MM.1S (cell line): ENCODE measurements around the gene VPS9D1.

Experiments used
- DNase-seq: peaks from one replicate; pipeline ENCODE4 v3.0.0-alpha.2; 2015
- H2AFZ ChIP-seq: fragments of 300-600 bp; sonication (generic); 2 replicates; pipeline ENCODE4 v1.6.0; 2016; ENCODE audit warnings: antibody characterized with exemption, low read length
- H3F3A ChIP-seq: fragments of 300-600 bp; sonication (generic); 2 replicates; pipeline ENCODE4 v1.6.1; 2016; ENCODE audit warnings: mild to moderate bottlenecking, antibody characterized with exemption, low read length, moderate library complexity, mixed read lengths; ENCODE audit not compliant: insufficient read depth
- H3K27ac ChIP-seq: fragments of 300-600 bp; sonication (generic); 2 replicates; pipeline ENCODE4 v1.5.1; 2016; ENCODE audit warnings: mild to moderate bottlenecking, low read length
- H3K27me3 ChIP-seq: fragments of 300-600 bp; sonication (generic); replicated peaks from 2 replicates; pipeline ENCODE4 v1.6.0; 2016; ENCODE audit warnings: low read length; ENCODE audit not compliant: insufficient read depth
- H3K36me3 ChIP-seq: fragments of 300-600 bp; sonication (generic); replicated peaks from 2 replicates; pipeline ENCODE4 v1.6.1; 2016; ENCODE audit warnings: mild to moderate bottlenecking, low read length, mixed read lengths; ENCODE audit not compliant: insufficient read depth
- H3K4me1 ChIP-seq: fragments of 300-600 bp; sonication (generic); 2 replicates; pipeline ENCODE4 v1.6.1; 2016; ENCODE audit warnings: low read length, mixed read lengths
- H3K4me2 ChIP-seq: fragments of 300-600 bp; sonication (generic); 2 replicates; pipeline ENCODE4 v1.6.0; 2016; ENCODE audit warnings: low read depth, low read length
- H3K4me3 ChIP-seq: fragments of 300-600 bp; sonication (generic); 2 replicates; pipeline ENCODE4 v1.5.1; 2016; ENCODE audit warnings: low read length, mixed read lengths
- H3K79me2 ChIP-seq: fragments of 300-600 bp; sonication (generic); 2 replicates; pipeline ENCODE4 v1.6.1; 2016; ENCODE audit warnings: mixed run types, low read length, mixed read lengths
- H3K9ac ChIP-seq: fragments of 300-600 bp; sonication (generic); 2 replicates; pipeline ENCODE4 v1.6.1; 2016; ENCODE audit warnings: low read length, mixed read lengths
- H3K9me2 ChIP-seq: fragments of 300-600 bp; sonication (generic); replicated peaks from 2 replicates; pipeline ENCODE4 v1.6.1; 2016; ENCODE audit warnings: mild to moderate bottlenecking, low read length, mixed read lengths; ENCODE audit not compliant: insufficient read depth
- H3K9me3 ChIP-seq: fragments of 300-600 bp; sonication (generic); replicated peaks from 2 replicates; pipeline ENCODE4 v1.6.1; 2016; ENCODE audit warnings: mild to moderate bottlenecking, low read length, mixed read lengths; ENCODE audit not compliant: insufficient read depth
- H4K20me1 ChIP-seq: fragments of 300-600 bp; sonication (generic); 2 replicates; pipeline ENCODE4 v1.6.1; 2016; ENCODE audit warnings: mild to moderate bottlenecking, low read length, moderate library complexity, mixed read lengths; ENCODE audit not compliant: insufficient read depth
- CTCF ChIP-seq: fragments of 300-600 bp; sonication (generic); IDR thresholded peaks from 2 replicates; pipeline ENCODE4 v1.5.1; 2016; ENCODE audit warnings: antibody characterized with exemption, low read length, mixed read lengths
- EZH2 ChIP-seq: fragments of 300-600 bp; sonication (generic); optimal IDR thresholded peaks from 2 replicates; pipeline ENCODE3; 2017; ENCODE audit warnings: low read depth, mild to moderate bottlenecking, antibody characterized with exemption, low read length, mixed read lengths
- EZH2phosphoT487 ChIP-seq: fragments of 300-600 bp; sonication (generic); IDR thresholded peaks from 2 replicates; pipeline ENCODE4 v1.6.1; 2018; ENCODE audit warnings: antibody characterized with exemption, low read length

The VPS9D1 gene

GRCh38 chr16:89746043-89746442 is 25.3 kb upstream of the VPS9D1 start:
- H3K4me2 ChIP-seq: no peak overlapping the region
- H3K9me3 ChIP-seq: no peaks in the 10 kb centered on the region
- no peak for DNase-seq
- H3K27ac ChIP-seq: no peak overlapping the region
- no peak overlapping the region for H3K4me3 ChIP-seq
- no peaks in the 10 kb centered on the region for H4K20me1 ChIP-seq
- H3K4me1 ChIP-seq: peaks cover 8% of the 10 kb centered on the region
- H3K9me2 ChIP-seq: no peaks in the 10 kb centered on the region
- no peak overlapping the region for H2AFZ ChIP-seq
- peaks cover 5% of the 10 kb centered on the region; the same call in 1 of the 2 replicates for H3K79me2 ChIP-seq
- TF ChIP-seq CTCF: no peak
- TF ChIP-seq EZH2phosphoT487: no peak
- no peak for TF ChIP-seq EZH2
- H3K36me3 ChIP-seq: no peaks in the 10 kb centered on the region
- H3F3A ChIP-seq: peaks cover 12% of the 10 kb centered on the region
- no peak overlapping the region for H3K9ac ChIP-seq
- no peaks in the 10 kb centered on the region for H3K27me3 ChIP-seq

- TF ChIP-seq CTCF (no peak), EZH2phosphoT487 (no peak), EZH2 (no peak)
- no peak overlapping the region for H3K9ac ChIP-seq
Observed at GRCh38 chr16:89744813-89745212, 24.1 kb upstream of the VPS9D1 start.

GRCh38 chr16:89742948-89743347 is 22.2 kb upstream of the VPS9D1 start:
- peaks cover 3% of the 10 kb centered on the region for H3K79me2 ChIP-seq
- no peaks in the 10 kb centered on the region for H4K20me1 ChIP-seq
- H3K4me1 ChIP-seq: peaks cover 8% of the 10 kb centered on the region
- no peaks in the 10 kb centered on the region for H3K9me2 ChIP-seq
- peak overlapping the region; percentile 21; the same call in 1 of the 2 replicates for H3K4me2 ChIP-seq
- H3K4me3 ChIP-seq: no peak overlapping the region
- H3K36me3 ChIP-seq: no peaks in the 10 kb centered on the region
- H3K9me3 ChIP-seq: no peaks in the 10 kb centered on the region
- peak; percentile 55 for DNase-seq
- H3K27ac ChIP-seq: peak overlapping the region; percentile 87
- H3F3A ChIP-seq: peaks cover 12% of the 10 kb centered on the region
- H2AFZ ChIP-seq: no peak overlapping the region
- TF ChIP-seq EZH2phosphoT487 (no peak), CTCF (no peak), EZH2 (no peak)
- H3K9ac ChIP-seq: 0 out of 2 replicates have a peak overlapping the region, but pooled peaks have one; percentile 23
- H3K27me3 ChIP-seq: no peaks in the 10 kb centered on the region

More at GRCh38 chr16:89744813-89745212, 24.1 kb upstream of the VPS9D1 start:
- Histone ChIP-seq H3K27me3 (no peaks in the 10 kb centered on the region), H3K4me2 (no peak overlapping the region), H3K79me2 (peaks cover 4% of the 10 kb centered on the region; the same call in 1 of the 2 replicates), H3K9me2 (no peaks in the 10 kb centered on the region), H2AFZ (no peak overlapping the region), H3K36me3 (no peaks in the 10 kb centered on the region), H4K20me1 (no peaks in the 10 kb centered on the region), H3F3A (peaks cover 12% of the 10 kb centered on the region), H3K4me1 (peaks cover 8% of the 10 kb centered on the region), H3K27ac (no peak overlapping the region), H3K4me3 (no peak overlapping the region), H3K9me3 (no peaks in the 10 kb centered on the region)
- DNase-seq: no peak
